LoVo (cell line): ENCODE data around the gene DLX2.

Experiments
- DNase-seq: peaks from one replicate; pipeline ENCODE4 v3.0.0-alpha.2; 2016; ENCODE audit warnings: low spot score

DLX2 gene

DNA sequence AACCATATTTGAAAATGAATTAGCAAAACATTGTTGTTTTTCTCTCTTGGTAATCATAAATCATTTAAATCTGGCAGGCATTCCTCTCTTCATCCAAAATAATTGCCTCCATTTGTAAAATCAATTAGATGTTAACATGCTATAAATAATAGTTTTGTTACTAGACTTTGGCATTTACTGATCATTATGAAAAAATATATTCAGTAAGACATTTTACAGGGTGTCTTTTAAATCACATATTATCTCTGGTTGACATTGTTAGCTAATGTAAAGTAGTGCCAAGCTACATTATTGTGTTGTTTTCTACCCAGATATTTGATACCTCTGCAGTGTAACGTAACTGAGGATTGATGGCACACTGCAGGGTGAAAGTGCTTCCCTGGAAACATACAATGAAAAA, 49.2 kb downstream of the DLX2 start:
- DNase-seq = no peak

DNA sequence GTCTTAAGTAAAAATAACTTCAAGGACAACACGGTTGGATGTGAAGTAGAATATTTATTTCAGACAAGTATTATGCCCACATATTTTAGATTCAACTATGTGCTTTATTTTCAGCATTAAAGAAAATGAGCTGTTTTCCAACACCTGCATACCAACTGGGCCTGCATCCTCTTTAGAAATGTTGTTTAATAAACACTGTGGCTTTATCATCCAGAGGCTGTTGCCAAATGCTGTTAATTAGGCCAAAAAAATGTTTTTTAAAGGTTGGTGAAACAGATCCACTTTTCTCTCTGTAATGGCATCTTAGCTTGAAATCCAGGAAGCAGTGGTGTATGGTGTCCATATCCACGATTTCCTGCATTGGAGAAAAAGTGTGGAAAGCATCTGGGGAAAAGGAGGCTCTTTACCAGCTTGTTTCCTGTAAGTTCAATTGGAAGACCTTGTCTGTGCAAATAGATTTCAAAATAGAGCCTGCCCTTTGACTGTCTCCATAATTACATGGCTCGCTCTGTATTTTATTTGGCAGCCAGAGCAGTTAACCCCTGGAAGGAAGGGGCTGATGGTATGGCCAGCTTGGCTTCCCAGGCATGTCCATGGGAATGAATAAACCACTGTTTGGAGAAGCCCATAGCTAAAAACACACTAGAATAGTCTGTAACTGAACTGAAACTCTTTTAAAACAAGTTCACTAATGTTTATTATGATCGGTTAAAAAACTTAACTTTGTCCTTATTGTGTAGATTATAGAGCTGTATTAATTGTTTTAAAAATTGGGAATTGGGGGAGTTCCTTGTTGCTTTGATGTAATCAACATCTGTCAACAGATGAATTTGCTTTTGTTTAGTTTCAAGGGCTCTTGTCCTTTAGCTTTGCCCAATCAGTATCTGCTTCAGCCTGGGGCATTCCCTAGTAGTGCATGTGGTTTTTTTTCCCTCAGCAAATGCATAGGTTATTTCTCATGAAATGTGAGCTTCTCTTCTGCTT, 50.4 kb downstream of the DLX2 start:
- DNase-seq = no peak

- no peak for DNase-seq
Measured at GRCh38 chr2:172050479-172051125, 52.1 kb downstream of the DLX2 start.

- DNase-seq = no peak
Measured at GRCh38 chr2:172049567-172050120, 53.1 kb downstream of the DLX2 start.
